AG04450 (cell line): Measurements from ENCODE around the gene SCGB1D2. TPM values are rescaled to one million over a fixed set of nuclear protein-coding genes. Genes with fewer than 3 reads are reported as not detected.
"Not testable (repeated sequence)": the region's sequence is repeated elsewhere in the genome, so short reads cannot be mapped to it uniquely, and the experiment has no call there.

ENCODE experiments used
- CTCF ChIA-PET: fragments of 300-600, 350-600 bp; formaldehyde crosslinking; extraction: SDS; loops from one replicate; lab custom pipeline; 2022; ENCODE audit warnings: antibody characterized with exemption, inconsistent platforms; lab: Charles Lee
- POLR2A ChIA-PET: fragments of 350-600 bp; formaldehyde crosslinking; extraction: SDS; loops from one replicate; lab custom pipeline; 2021; ENCODE audit warnings: antibody characterized with exemption, inconsistent platforms; lab: Yijun Ruan, JAX
- DNase-seq: peaks from one replicate; pipeline ENCODE4 v3.0.0-alpha.2; 2011; ENCODE audit warnings: low read depth, low spot score
- H3K27ac ChIP-seq: one replicate; pipeline ENCODE4 v1.5.1; 2012; ENCODE audit warnings: low read depth, low read length, control low read depth
- H3K27me3 ChIP-seq: one replicate; pipeline ENCODE4 v1.6.0; 2012; ENCODE audit warnings: low read length; ENCODE audit not compliant: control insufficient read depth, insufficient read depth
- H3K4me3 ChIP-seq: 2 replicates; pipeline ENCODE4 v1.5.1; 2011; ENCODE audit warnings: mild to moderate bottlenecking, low read depth, low read length, control low read depth
- H3K9me3 ChIP-seq: 2 replicates; pipeline ENCODE4 v1.5.1; 2012; ENCODE audit warnings: low read length; ENCODE audit not compliant: control insufficient read depth, insufficient read depth
- CTCF ChIP-seq: IDR thresholded peaks from 2 replicates; pipeline ENCODE4 v1.5.1; 2011; ENCODE audit warnings: low read depth, low read length, control low read depth, inconsistent platforms
- polyA plus RNA-seq: library from polyadenylated mRNA; depleted of rRNA; stranded (reverse); fragments of >200 nt; gene quantifications from 2 replicates; pipeline ENCODE4 v1.2.3, GENCODE V29; 2011

SCGB1D2 gene
- polyA plus RNA-seq, 1 experiment, result not detected

GRCh38 chr11:62202910-62203309 lies 39.1 kb upstream of the SCGB1D2 start:
- POLR2A ChIA-PET, result no interaction called here
- H3K9me3 ChIP-seq, result no peaks in the 10 kb centered on the region
- H3K4me3 ChIP-seq, result no peak overlapping the region
- peaks cover 2% of the 10 kb centered on the region for H3K27me3 ChIP-seq
- no peak for TF ChIP-seq CTCF
- CTCF ChIA-PET, result no interaction called here
- DNase-seq, result no peak
- H3K27ac ChIP-seq, result no peak overlapping the region

- Histone ChIP-seq H3K27ac (no peak overlapping the region), H3K4me3 (no peak overlapping the region), H3K27me3 (peaks cover 2% of the 10 kb centered on the region), H3K9me3 (no peaks in the 10 kb centered on the region)
- POLR2A ChIA-PET, result no interaction called here
- CTCF ChIA-PET, result interaction anchor here (0.7 to 1.5 kb wide), 3 partner anchors 13 to 334 kb away, joined by 3 to 6 read pairs (median 3); no protein-coding TSS in a partner anchor
- no peak for DNase-seq
- TF ChIP-seq CTCF, result no peak
Observed at GRCh38 chr11:62204430-62204829, 37.6 kb upstream of the SCGB1D2 start.

DNA sequence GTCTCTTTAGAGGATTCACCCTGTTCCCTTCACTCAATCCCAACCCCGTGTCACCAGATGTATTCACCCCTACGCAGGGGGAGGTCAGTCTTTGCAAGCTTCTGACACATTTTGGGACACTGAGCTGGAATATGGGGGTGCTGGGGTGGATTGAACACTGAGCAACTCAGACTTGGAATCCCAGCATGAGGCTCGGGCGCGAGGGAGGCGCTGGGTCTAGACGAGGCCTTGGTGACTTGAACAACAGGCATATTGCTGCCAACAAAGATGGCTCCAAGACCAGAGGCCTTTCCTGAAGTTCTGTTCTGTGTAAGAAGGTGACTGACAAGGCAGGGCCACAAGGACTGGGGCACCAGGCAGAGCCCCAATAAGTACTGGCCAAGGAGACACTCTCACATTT lies 36.6 kb upstream of the SCGB1D2 start:
- Histone ChIP-seq H3K9me3 (no peaks in the 10 kb centered on the region), H3K27me3 (peaks cover 3% of the 10 kb centered on the region), H3K4me3 (no peak overlapping the region), H3K27ac (no peak overlapping the region)
- POLR2A ChIA-PET, result no interaction called here
- no peak for TF ChIP-seq CTCF
- no peak for DNase-seq
- CTCF ChIA-PET, result no interaction called here

DNA sequence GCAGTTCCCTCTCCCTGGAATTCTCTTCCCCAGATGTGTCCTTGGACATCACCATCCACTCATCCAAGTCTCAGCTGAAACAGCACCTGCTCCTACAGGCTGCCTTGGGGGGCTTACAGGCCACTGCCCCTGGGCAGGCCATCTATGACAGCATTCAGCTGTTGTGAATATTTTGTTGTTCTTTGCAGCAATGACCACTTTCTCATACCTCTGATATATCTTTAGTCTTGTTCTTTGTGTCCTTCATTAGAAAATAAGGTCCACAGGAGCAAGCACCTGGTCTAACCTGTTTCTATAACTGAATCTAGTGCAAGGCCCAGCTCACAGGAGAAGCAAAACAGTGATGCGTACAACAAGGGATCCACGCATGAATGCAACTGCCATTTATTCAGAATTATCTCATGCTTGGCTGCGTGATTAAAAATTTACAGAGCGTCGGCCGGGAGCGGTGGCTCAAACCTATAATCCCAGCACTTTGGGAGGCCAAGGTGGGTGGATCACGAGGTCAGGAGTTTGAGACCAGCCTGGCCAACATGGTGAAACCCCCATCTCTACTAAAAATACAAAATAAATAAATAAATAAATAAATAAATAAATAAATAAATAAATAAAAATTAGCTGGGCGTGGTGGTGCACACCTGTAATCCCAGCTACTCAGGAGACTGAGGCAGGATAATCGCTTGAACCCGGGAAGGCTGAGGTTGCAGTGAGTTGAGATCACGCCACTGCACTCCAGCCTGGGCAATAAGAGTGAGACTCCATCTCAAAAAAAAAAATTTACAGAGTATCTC lies 35.6 kb upstream of the SCGB1D2 start:
- CTCF ChIA-PET, result interaction anchor here (1.3 kb wide), 1 partner anchor 35 kb away, joined by 4 read pairs; no protein-coding TSS in a partner anchor
- H3K27ac ChIP-seq, H3K4me3 ChIP-seq, DNase-seq, H3K9me3 ChIP-seq, POLR2A ChIA-PET, H3K27me3 ChIP-seq: not testable (repeated sequence)

DNA sequence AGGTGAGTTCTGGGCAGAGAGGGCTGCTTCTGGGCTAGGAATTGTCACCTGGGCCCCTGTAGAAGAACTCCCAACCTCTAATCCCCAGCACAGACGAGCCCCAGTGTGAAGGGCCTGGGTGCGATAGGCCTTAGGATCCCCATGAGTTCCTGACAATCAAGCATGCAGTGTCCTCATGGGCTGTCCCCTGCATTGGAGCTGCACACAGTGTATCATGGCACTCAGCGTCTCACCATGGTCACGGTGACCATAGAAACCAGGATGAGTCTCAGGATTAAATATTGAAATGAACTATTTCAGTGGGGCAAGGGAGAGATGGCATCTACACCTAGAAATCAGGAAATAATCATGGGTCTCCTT lies 33.3 kb upstream of the SCGB1D2 start:
- ChIA-PET POLR2A (no interaction called here), CTCF (no interaction called here)
- TF ChIP-seq CTCF, result no peak
- Histone ChIP-seq H3K9me3 (no peaks in the 10 kb centered on the region), H3K4me3 (no peak overlapping the region), H3K27ac (no peak overlapping the region), H3K27me3 (peaks cover 4% of the 10 kb centered on the region)
- DNase-seq, result no peak
